HEK293 (cell line): Measurements from ENCODE around the gene GHDC.

Source experiments
- CTCF ChIA-PET: fragments of 350-600 bp; formaldehyde crosslinking; extraction: SDS; loops from one replicate; lab custom pipeline; 2021; ENCODE audit warnings: antibody characterized with exemption; lab: Yijun Ruan, JAX
- POLR2A ChIA-PET: fragments of 300-600 bp; formaldehyde crosslinking; extraction: SDS; loops from one replicate; lab custom pipeline; 2020; ENCODE audit warnings: antibody characterized with exemption, inconsistent platforms; lab: Yijun Ruan, JAX
- H3K27ac ChIP-seq: fragments of 200-500 bp; sonication (Bioruptor generic); 2 replicates; pipeline ENCODE4 v1.5.1; 2014; ENCODE audit warnings: low read depth, low read length, control low read depth, inconsistent platforms; ENCODE audit errors: extremely low read depth
- H3K36me3 ChIP-seq, 2 experiments: fragments of 200-500 bp in 1 of 2; sonication (Bioruptor generic) in 1 of 2; 1 replicate in 1 of 2; 2 replicates in 1 of 2; pipeline ENCODE4 v1.5.1; 2014 to 2017; ENCODE audit warnings: inconsistent platforms in 2 of 2, low read length in 2 of 2; ENCODE audit not compliant: control insufficient read depth in 2 of 2, insufficient read depth in 1 of 2
- H3K4me1 ChIP-seq: fragments of 200-500 bp; sonication (Bioruptor generic); 2 replicates; pipeline ENCODE4 v1.5.1; 2014; ENCODE audit warnings: mild to moderate bottlenecking, low read length, inconsistent platforms; ENCODE audit not compliant: control insufficient read depth, insufficient read depth
- H3K4me3 ChIP-seq: 2 replicates; pipeline ENCODE4 v1.5.1; 2011; ENCODE audit warnings: low read depth, mild to moderate bottlenecking, control low read depth, low read length, moderate library complexity
- H3K9me3 ChIP-seq: fragments of 200-500 bp; sonication (Bioruptor generic); 2 replicates; pipeline ENCODE4 v1.5.1; 2014; ENCODE audit warnings: low read depth, low read length, inconsistent platforms; ENCODE audit not compliant: control insufficient read depth, insufficient read depth
- PATZ1 ChIP-seq: fragments of 450-650 bp; formaldehyde crosslinking; IDR thresholded peaks from 2 replicates; pipeline ENCODE4 v1.5.1; 2016; ENCODE audit warnings: missing biosample characterization, missing genetic modification characterization
- PRDM1 ChIP-seq: fragments of 450-650 bp; formaldehyde crosslinking; IDR thresholded peaks from 2 replicates; pipeline ENCODE4; 2016; ENCODE audit warnings: missing biosample characterization, missing genetic modification characterization
- SP7 ChIP-seq: fragments of 450-650 bp; formaldehyde crosslinking; IDR thresholded peaks from 2 replicates; pipeline ENCODE4 v1.5.1; 2016; ENCODE audit warnings: missing biosample characterization, missing genetic modification characterization
- ZEB2 ChIP-seq: fragments of 450-650 bp; formaldehyde crosslinking; IDR thresholded peaks from 2 replicates; pipeline ENCODE4 v1.5.1; 2016; ENCODE audit warnings: missing biosample characterization, missing genetic modification characterization
- ZNF140 ChIP-seq: fragments of 450-650 bp; formaldehyde crosslinking; IDR thresholded peaks from 2 replicates; pipeline ENCODE4 v1.5.1; 2016; ENCODE audit warnings: missing biosample characterization, missing genetic modification characterization
- ZNF18 ChIP-seq: fragments of 450-650 bp; formaldehyde crosslinking; IDR thresholded peaks from 2 replicates; pipeline ENCODE4 v1.5.1; 2016; ENCODE audit warnings: missing biosample characterization, missing genetic modification characterization
- ZNF274 ChIP-seq, 2 experiments: fragments of 200-500 bp in 1 of 2; fragments of 450-650 bp in 1 of 2; sonication (Bioruptor generic) in 1 of 2; formaldehyde crosslinking in 1 of 2; IDR thresholded peaks; 2 replicates each; pipeline versions ENCODE4 v1.5.1 to v1.6.1; 2014 to 2016; ENCODE audit warnings: borderline replicate concordance in 1 of 2, inconsistent platforms in 1 of 2, low read length in 1 of 2, missing biosample characterization in 1 of 2, missing genetic modification characterization in 1 of 2
- ZNF48 ChIP-seq: fragments of 450-650 bp; formaldehyde crosslinking; IDR thresholded peaks from 2 replicates; pipeline ENCODE4 v1.5.1; 2016; ENCODE audit warnings: missing biosample characterization, missing genetic modification characterization
- ZNF518A ChIP-seq: fragments of 450-650 bp; formaldehyde crosslinking; conservative IDR thresholded peaks from 2 replicates; pipeline ENCODE4 v1.5.1; 2016; ENCODE audit warnings: low read depth, missing biosample characterization, missing genetic modification characterization
- ZNF530 ChIP-seq: fragments of 450-650 bp; formaldehyde crosslinking; IDR thresholded peaks from 2 replicates; pipeline ENCODE4 v1.5.1; 2016; ENCODE audit warnings: low read depth, missing biosample characterization, missing genetic modification characterization
- ZNF664 ChIP-seq: fragments of 450-650 bp; formaldehyde crosslinking; IDR thresholded peaks from 2 replicates; pipeline ENCODE4 v1.5.1; 2016; ENCODE audit warnings: missing biosample characterization, missing genetic modification characterization
- ZNF76 ChIP-seq: fragments of 450-650 bp; formaldehyde crosslinking; IDR thresholded peaks from 2 replicates; pipeline ENCODE4; 2016; ENCODE audit warnings: low read depth, missing biosample characterization, missing genetic modification characterization, borderline replicate concordance
- TF ChIP-seq, protein P1 (sequence below): IDR thresholded peaks from 2 replicates; pipeline ENCODE4 v1.6.1; 2011; ENCODE audit warnings: mild to moderate bottlenecking, low read depth, low read length, borderline replicate concordance
- TF ChIP-seq, protein P2 (sequence below): fragments of 450-650 bp; formaldehyde crosslinking; IDR thresholded peaks from 2 replicates; pipeline ENCODE4 v1.5.1; 2016; ENCODE audit warnings: missing biosample characterization, missing genetic modification characterization, low read depth
- TF ChIP-seq, protein P3 (sequence below): fragments of 450-650 bp; formaldehyde crosslinking; IDR thresholded peaks from 2 replicates; pipeline ENCODE4 v1.5.1; 2016; ENCODE audit warnings: missing biosample characterization, missing genetic modification characterization

Gene GHDC

DNA sequence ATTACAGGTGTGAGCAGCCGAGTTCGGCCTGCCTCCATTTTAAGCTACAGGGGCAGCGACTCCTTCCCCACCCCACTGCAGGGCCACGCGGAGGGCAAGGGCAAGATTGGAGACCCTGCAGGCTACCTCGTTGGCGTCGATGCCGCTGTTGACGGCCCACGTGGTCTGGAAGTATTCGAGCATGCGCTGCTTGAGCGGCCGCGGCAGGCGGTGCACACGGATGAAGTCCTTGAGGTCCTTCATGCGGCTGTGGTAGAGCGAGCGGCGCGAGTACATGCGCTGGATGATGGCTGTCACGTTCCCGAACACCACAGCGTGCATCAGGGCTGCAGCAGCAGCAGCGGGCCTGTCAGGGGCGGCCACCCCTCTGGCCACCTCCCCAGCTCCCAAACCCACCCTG is 24.9 kb downstream of the GHDC start:
- Histone ChIP-seq H3K4me1 (no peaks in the 10 kb centered on the region), H3K4me3 (no peak overlapping the region), H3K36me3 (no peaks in the 10 kb centered on the region), H3K9me3 (no peaks in the 10 kb centered on the region), H3K27ac (no peak overlapping the region)
- TF ChIP-seq, protein P1, sequence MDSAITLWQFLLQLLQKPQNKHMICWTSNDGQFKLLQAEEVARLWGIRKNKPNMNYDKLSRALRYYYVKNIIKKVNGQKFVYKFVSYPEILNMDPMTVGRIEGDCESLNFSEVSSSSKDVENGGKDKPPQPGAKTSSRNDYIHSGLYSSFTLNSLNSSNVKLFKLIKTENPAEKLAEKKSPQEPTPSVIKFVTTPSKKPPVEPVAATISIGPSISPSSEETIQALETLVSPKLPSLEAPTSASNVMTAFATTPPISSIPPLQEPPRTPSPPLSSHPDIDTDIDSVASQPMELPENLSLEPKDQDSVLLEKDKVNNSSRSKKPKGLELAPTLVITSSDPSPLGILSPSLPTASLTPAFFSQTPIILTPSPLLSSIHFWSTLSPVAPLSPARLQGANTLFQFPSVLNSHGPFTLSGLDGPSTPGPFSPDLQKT = no peak
- TF ChIP-seq ZNF518A (tag by site-specific recombination) (no peak), SP7 (tag by site-specific recombination) (no peak), ZNF530 (tag by site-specific recombination) (no peak), ZNF140 (tag by site-specific recombination) (no peak), ZNF48 (tag by site-specific recombination) (no peak), ZEB2 (tag by site-specific recombination) (no peak), PATZ1 (tag by site-specific recombination) (no peak), PRDM1 (no peak), ZNF664 (tag by site-specific recombination) (no peak), ZNF274 (IDR thresholded peaks at IDR 0.05; ENCODE audit: low read length) (no peak), ZNF274 (tag by site-specific recombination; IDR thresholded peaks at IDR 0.05; ENCODE audit: borderline replicate concordance) (no peak), ZNF76 (no peak), ZNF18 (tag by site-specific recombination) (no peak)
- TF ChIP-seq, protein P2, sequence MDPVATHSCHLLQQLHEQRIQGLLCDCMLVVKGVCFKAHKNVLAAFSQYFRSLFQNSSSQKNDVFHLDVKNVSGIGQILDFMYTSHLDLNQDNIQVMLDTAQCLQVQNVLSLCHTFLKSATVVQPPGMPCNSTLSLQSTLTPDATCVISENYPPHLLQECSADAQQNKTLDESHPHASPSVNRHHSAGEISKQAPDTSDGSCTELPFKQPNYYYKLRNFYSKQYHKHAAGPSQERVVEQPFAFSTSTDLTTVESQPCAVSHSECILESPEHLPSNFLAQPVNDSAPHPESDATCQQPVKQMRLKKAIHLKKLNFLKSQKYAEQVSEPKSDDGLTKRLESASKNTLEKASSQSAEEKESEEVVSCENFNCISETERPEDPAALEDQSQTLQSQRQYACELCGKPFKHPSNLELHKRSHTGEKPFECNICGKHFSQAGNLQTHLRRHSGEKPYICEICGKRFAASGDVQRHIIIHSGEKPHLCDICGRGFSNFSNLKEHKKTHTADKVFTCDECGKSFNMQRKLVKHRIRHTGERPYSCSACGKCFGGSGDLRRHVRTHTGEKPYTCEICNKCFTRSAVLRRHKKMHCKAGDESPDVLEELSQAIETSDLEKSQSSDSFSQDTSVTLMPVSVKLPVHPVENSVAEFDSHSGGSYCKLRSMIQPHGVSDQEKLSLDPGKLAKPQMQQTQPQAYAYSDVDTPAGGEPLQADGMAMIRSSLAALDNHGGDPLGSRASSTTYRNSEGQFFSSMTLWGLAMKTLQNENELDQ (tag by site-specific recombination) = no peak
- TF ChIP-seq, protein P3, sequence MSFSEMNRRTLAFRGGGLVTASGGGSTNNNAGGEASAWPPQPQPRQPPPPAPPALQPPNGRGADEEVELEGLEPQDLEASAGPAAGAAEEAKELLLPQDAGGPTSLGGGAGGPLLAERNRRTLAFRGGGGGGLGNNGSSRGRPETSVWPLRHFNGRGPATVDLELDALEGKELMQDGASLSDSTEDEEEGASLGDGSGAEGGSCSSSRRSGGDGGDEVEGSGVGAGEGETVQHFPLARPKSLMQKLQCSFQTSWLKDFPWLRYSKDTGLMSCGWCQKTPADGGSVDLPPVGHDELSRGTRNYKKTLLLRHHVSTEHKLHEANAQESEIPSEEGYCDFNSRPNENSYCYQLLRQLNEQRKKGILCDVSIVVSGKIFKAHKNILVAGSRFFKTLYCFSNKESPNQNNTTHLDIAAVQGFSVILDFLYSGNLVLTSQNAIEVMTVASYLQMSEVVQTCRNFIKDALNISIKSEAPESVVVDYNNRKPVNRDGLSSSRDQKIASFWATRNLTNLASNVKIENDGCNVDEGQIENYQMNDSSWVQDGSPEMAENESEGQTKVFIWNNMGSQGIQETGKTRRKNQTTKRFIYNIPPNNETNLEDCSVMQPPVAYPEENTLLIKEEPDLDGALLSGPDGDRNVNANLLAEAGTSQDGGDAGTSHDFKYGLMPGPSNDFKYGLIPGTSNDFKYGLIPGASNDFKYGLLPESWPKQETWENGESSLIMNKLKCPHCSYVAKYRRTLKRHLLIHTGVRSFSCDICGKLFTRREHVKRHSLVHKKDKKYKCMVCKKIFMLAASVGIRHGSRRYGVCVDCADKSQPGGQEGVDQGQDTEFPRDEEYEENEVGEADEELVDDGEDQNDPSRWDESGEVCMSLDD (tag by site-specific recombination) = no peak
- ChIA-PET CTCF (interaction anchor here (0.7 kb wide), 1 partner anchor 296 kb away, joined by 3 read pairs; no protein-coding TSS in a partner anchor), POLR2A (no interaction called here)
